Measurements from ENCODE around the gene RASGEF1B. TPM values are rescaled to one million over a fixed set of nuclear protein-coding genes. Genes with fewer than 3 reads are reported as not detected.

The RASGEF1B gene
- total and polyA plus RNA-seq, 2 experiments from 2014 or later: 2.8 to 5.2 TPM

GRCh38 chr4:81506731-81507130, 35.0 kb upstream of the RASGEF1B start (continued):
- TF ChIP-seq ZNF462 (CRISPR knock-in tag; IDR thresholded peaks at IDR 0.05) (no peak), EZH2 (IDR thresholded peaks at IDR 0.05; ENCODE audit: low read depth, unreplicated experiment) (no peak)

GRCh38 chr4:81505726-81506125, 34.0 kb upstream of the RASGEF1B start:
- H3K79me2 ChIP-seq (replicated peaks; ENCODE audit: insufficient read depth): no peaks in the 10 kb centered on the region
- H4K20me1 ChIP-seq (replicated peaks; ENCODE audit: insufficient read depth): no peaks in the 10 kb centered on the region
- H3K27me3 Mint-ChIP-seq (ENCODE audit: insufficient read depth, low read depth, poor library complexity): no peaks in the 10 kb centered on the region
- no peaks in the 10 kb centered on the region for H3K27me3 ChIP-seq (ENCODE audit: insufficient read depth)
- H3K27ac Mint-ChIP-seq: no peak overlapping the region
- H3K27ac ChIP-seq (ENCODE audit: low read depth): no peak overlapping the region
- H3K4me1 ChIP-seq (ENCODE audit: insufficient read depth): no peaks in the 10 kb centered on the region
- H3K36me3 ChIP-seq (ENCODE audit: insufficient read depth): no peaks in the 10 kb centered on the region
- H2AFZ ChIP-seq: 0 out of 2 replicates have a peak overlapping the region, but pooled peaks have one; percentile 14
- H3K4me1 Mint-ChIP-seq: peaks cover 12% of the 10 kb centered on the region
- no peak overlapping the region for H3K4me2 ChIP-seq
- no peak for ATAC-seq
- no peaks in the 10 kb centered on the region for H3K9me2 ChIP-seq (ENCODE audit: insufficient read depth)
- no peak overlapping the region for H3K4me3 ChIP-seq
- DNase-seq (ENCODE audit: low spot score): no peak
- no peak overlapping the region for H3K4me3 Mint-ChIP-seq
- no peaks in the 10 kb centered on the region for H3K36me3 Mint-ChIP-seq (ENCODE audit: low read depth)
- H3K9me3 Mint-ChIP-seq: no peaks in the 10 kb centered on the region
- no peaks in the 10 kb centered on the region for H3F3A ChIP-seq (replicated peaks; ENCODE audit: low read depth)
- TF ChIP-seq CTCF (conservative IDR thresholded peaks at IDR 0.05; ENCODE audit: low read depth in 2 of 2): no peak
- no peak for TF ChIP-seq CREB1 (CRISPR knock-in tag; IDR thresholded peaks at IDR 0.05; ENCODE audit: low read depth)
- no peak for TF ChIP-seq ETS1 (IDR thresholded peaks at IDR 0.05)
- no peak for TF ChIP-seq POLR2AphosphoS5 (IDR thresholded peaks at IDR 0.05; ENCODE audit: low read depth)
- TF ChIP-seq ZNF462 (CRISPR knock-in tag; IDR thresholded peaks at IDR 0.05): no peak
- TF ChIP-seq STAT1 (IDR thresholded peaks at IDR 0.05; ENCODE audit: unreplicated experiment): no peak

Data from GM23338 (cell line).